Osteoblast (primary cell): ENCODE results near the gene COX14. TPM values are rescaled to one million over a fixed set of nuclear protein-coding genes. Genes with fewer than 3 reads are reported as not detected.
"Not testable (repeated sequence)": the region's sequence is repeated elsewhere in the genome, so short reads cannot be mapped to it uniquely, and the experiment has no call there.

ENCODE experiments used
- DNase-seq: peaks from one replicate; pipeline ENCODE4 v3.0.0; 2011; ENCODE audit warnings: low spot score, mixed read lengths; ENCODE audit not compliant: insufficient read length; ENCODE audit errors: missing footprints
- H2AFZ ChIP-seq: 2 replicates; pipeline ENCODE4 v1.6.0; 2011; ENCODE audit warnings: mild to moderate bottlenecking, low read length
- H3K27ac ChIP-seq: 2 replicates; pipeline ENCODE4 v1.5.1; 2011; ENCODE audit warnings: mild to moderate bottlenecking, low read depth, low read length, moderate library complexity
- H3K27me3 ChIP-seq: 2 replicates; pipeline ENCODE4 v1.6.0; 2012; ENCODE audit warnings: mild to moderate bottlenecking, control low read depth, inconsistent platforms, low read length, moderate library complexity; ENCODE audit not compliant: insufficient read depth
- H3K36me3 ChIP-seq: 2 replicates; pipeline ENCODE4 v1.5.1; 2011; ENCODE audit warnings: mild to moderate bottlenecking, low read length, control low read depth, moderate library complexity; ENCODE audit not compliant: insufficient read depth
- H3K4me1 ChIP-seq: 2 replicates; pipeline ENCODE4 v1.5.1; 2011; ENCODE audit warnings: mild to moderate bottlenecking, low read length, control low read depth, moderate library complexity; ENCODE audit not compliant: insufficient read depth
- H3K4me2 ChIP-seq: 2 replicates; pipeline ENCODE4 v1.6.0; 2011; ENCODE audit warnings: mild to moderate bottlenecking, low read length; ENCODE audit not compliant: insufficient read depth
- H3K4me3 ChIP-seq: fragments of 200-600 bp; sonication (generic); 3 replicates; pipeline ENCODE4 v1.5.1; 2012; ENCODE audit warnings: mild to moderate bottlenecking, low read length, inconsistent platforms; ENCODE audit not compliant: insufficient read depth
- H3K79me2 ChIP-seq: 2 replicates; pipeline ENCODE4 v1.6.0; 2012; ENCODE audit warnings: mild to moderate bottlenecking, low read length, control low read depth, inconsistent platforms; ENCODE audit not compliant: insufficient read depth
- H3K9me3 ChIP-seq: 2 replicates; pipeline ENCODE4 v1.5.1; 2011; ENCODE audit warnings: low read depth, low read length, control low read depth
- H4K20me1 ChIP-seq: 2 replicates; pipeline ENCODE4 v1.6.0; 2012; ENCODE audit warnings: mild to moderate bottlenecking, low read length, control low read depth; ENCODE audit not compliant: insufficient read depth
- CTCF ChIP-seq: IDR thresholded peaks from 2 replicates; pipeline ENCODE4 v1.5.1; 2011; ENCODE audit warnings: mild to moderate bottlenecking, low read depth, low read length, moderate library complexity; ENCODE audit errors: extremely low read depth
- total RNA-seq: library from RNA; depleted of rRNA; stranded (reverse); fragments of >200 nt; gene quantifications from 2 replicates; pipeline ENCODE4 v1.2.3, GENCODE V29; 2012

The COX14 gene
- total RNA-seq, 1 donor: 29.0 TPM

GRCh38 chr12:50079771-50080170 lies 32.3 kb upstream of the COX14 start:
- H3K27me3 ChIP-seq: no peaks in the 10 kb centered on the region
- no peaks in the 10 kb centered on the region for H3K9me3 ChIP-seq
- DNase-seq: no peak
- H3K4me3 ChIP-seq: no peak overlapping the region
- H4K20me1 ChIP-seq: no peaks in the 10 kb centered on the region
- peaks cover 6% of the 10 kb centered on the region for H3K79me2 ChIP-seq
- H3K4me2 ChIP-seq: no peak overlapping the region
- peaks cover 7% of the 10 kb centered on the region for H3K4me1 ChIP-seq
- TF ChIP-seq CTCF: no peak
- H3K36me3 ChIP-seq: no peaks in the 10 kb centered on the region
- H2AFZ ChIP-seq: no peak overlapping the region
- H3K27ac ChIP-seq: no peak overlapping the region

- Histone ChIP-seq H2AFZ (no peak overlapping the region), H3K4me1 (peaks cover 4% of the 10 kb centered on the region), H3K4me3 (no peak overlapping the region), H3K27ac (no peak overlapping the region), H4K20me1 (peaks cover 3% of the 10 kb centered on the region), H3K79me2 (peaks cover 15% of the 10 kb centered on the region), H3K9me3 (no peaks in the 10 kb centered on the region), H3K27me3 (no peaks in the 10 kb centered on the region), H3K36me3 (no peaks in the 10 kb centered on the region), H3K4me2 (no peak overlapping the region)
- DNase-seq: no peak
- no peak for TF ChIP-seq CTCF
Observed at GRCh38 chr12:50081096-50081808, 30.8 kb upstream of the COX14 start.

GRCh38 chr12:50082644-50083043 lies 29.4 kb upstream of the COX14 start:
- Histone ChIP-seq H3K27me3 (no peaks in the 10 kb centered on the region), H3K4me2 (no peak overlapping the region), H3K36me3 (peaks cover 13% of the 10 kb centered on the region), H3K79me2 (peaks cover 15% of the 10 kb centered on the region), H3K4me3 (no peak overlapping the region), H4K20me1 (peaks cover 3% of the 10 kb centered on the region), H2AFZ (no peak overlapping the region), H3K27ac (no peak overlapping the region), H3K9me3 (no peaks in the 10 kb centered on the region), H3K4me1 (peaks cover 11% of the 10 kb centered on the region)
- peak; percentile 70 for DNase-seq
- TF ChIP-seq CTCF: no peak

- peaks cover 15% of the 10 kb centered on the region for H3K79me2 ChIP-seq
- H3K4me2 ChIP-seq: no peak overlapping the region
- peaks cover 13% of the 10 kb centered on the region for H3K36me3 ChIP-seq
- no peak overlapping the region for H3K4me3 ChIP-seq
- peaks cover 16% of the 10 kb centered on the region for H3K4me1 ChIP-seq
- peaks cover 3% of the 10 kb centered on the region for H4K20me1 ChIP-seq
- H3K27me3 ChIP-seq: no peaks in the 10 kb centered on the region
- TF ChIP-seq CTCF: no peak
- H2AFZ ChIP-seq: no peak overlapping the region
- no peak overlapping the region for H3K27ac ChIP-seq
- H3K9me3 ChIP-seq: no peaks in the 10 kb centered on the region
- peak; percentile 93 for DNase-seq
Observed at GRCh38 chr12:50083301-50083700, 28.7 kb upstream of the COX14 start.

DNA sequence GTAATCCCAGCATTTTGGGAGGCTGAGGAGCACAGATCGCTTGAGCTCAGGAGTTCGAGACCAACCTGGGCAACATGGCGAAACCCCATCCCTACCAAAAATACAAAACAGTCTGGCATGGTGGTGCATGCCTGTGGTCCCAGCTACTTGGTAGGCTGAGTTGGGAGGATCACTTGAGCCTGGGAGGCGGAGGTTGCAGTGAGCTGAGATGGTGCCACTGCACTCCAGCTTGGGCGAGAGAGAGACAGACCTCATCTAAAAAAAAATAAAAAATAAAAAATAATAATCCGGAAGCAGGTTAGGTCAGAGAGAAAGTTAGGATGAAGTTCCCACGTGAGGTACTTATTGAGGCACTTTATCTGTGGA lies 27.6 kb upstream of the COX14 start:
- H3K4me2 ChIP-seq: peak overlapping the region; percentile 98
- H3K27ac ChIP-seq: peak overlapping the region; percentile 90
- DNase-seq, H3K27me3 ChIP-seq, H3K9me3 ChIP-seq: not testable (repeated sequence)
- peaks cover 13% of the 10 kb centered on the region for H4K20me1 ChIP-seq
- H3K4me1 ChIP-seq: peaks cover 26% of the 10 kb centered on the region
- peak overlapping the region; percentile 94 for H2AFZ ChIP-seq
- peaks cover 15% of the 10 kb centered on the region for H3K79me2 ChIP-seq
- H3K36me3 ChIP-seq: peaks cover 24% of the 10 kb centered on the region
- peak overlapping the region; percentile 94 for H3K4me3 ChIP-seq
